Mammary epithelial cell (primary cell): ENCODE measurements around the gene EVPL.

Source experiments
- CTCF ChIP-seq, 2 donors: IDR thresholded peaks in 1 of 2; conservative IDR thresholded peaks in 1 of 2; 2 replicates each; pipeline ENCODE4 v1.5.1; 2011 to 2012; ENCODE audit warnings: inconsistent platforms in 2 of 2, low read length in 2 of 2, mild to moderate bottlenecking in 2 of 2, control low read depth in 1 of 2, low read depth in 1 of 2; ENCODE audit not compliant: insufficient read depth in 1 of 2; ENCODE audit errors: extremely low read depth in 1 of 2
- EZH2 ChIP-seq: IDR thresholded peaks from 2 replicates; pipeline ENCODE4 v1.6.1; 2012; ENCODE audit warnings: low read length, inconsistent platforms, borderline replicate concordance

- no peak for TF ChIP-seq CTCF (conservative IDR thresholded peaks at IDR 0.05 in 1 of 2, IDR thresholded peaks at IDR 0.05 in 1 of 2; ENCODE audit: extremely low read depth in 1 of 2, insufficient read depth in 1 of 2, low read depth in 1 of 2, low read length in 2 of 2)
- TF ChIP-seq EZH2 = no peak
Observed at GRCh38 chr17:75981019-75981615, 46.0 kb downstream of the EVPL start.
